SU-DHL-6 (cell line): ENCODE results near the gene ATXN2L.

Experiments
- H2AFZ ChIP-seq: fragments of 200-600 bp; sonication (generic); 2 replicates; pipeline ENCODE4 v1.6.1; 2014; ENCODE audit warnings: low read depth, mild to moderate bottlenecking, moderate library complexity, mixed read lengths, antibody characterized with exemption, low read length; ENCODE audit not compliant: severe bottlenecking
- H3F3A ChIP-seq: fragments of 200-600 bp; shearing (Covaris generic); 2 replicates; pipeline ENCODE4 v1.6.0; 2016; ENCODE audit warnings: antibody characterized with exemption, mild to moderate bottlenecking; ENCODE audit not compliant: insufficient read depth
- H3K27ac ChIP-seq: fragments of 200-600 bp; sonication (generic); 2 replicates; pipeline ENCODE4 v1.5.1; 2016; ENCODE audit warnings: low read depth, mild to moderate bottlenecking, low read length, moderate library complexity, mixed read lengths
- H3K27me3 ChIP-seq: fragments of 200-600 bp; sonication (generic), shearing (Covaris generic); 2 replicates; pipeline ENCODE4 v1.6.0; 2014; ENCODE audit warnings: mild to moderate bottlenecking, low read length
- H3K36me3 ChIP-seq: fragments of 200-600 bp; sonication (generic); 2 replicates; pipeline ENCODE4 v1.6.1; 2014; ENCODE audit warnings: mild to moderate bottlenecking, low read length, mixed read lengths
- H3K4me2 ChIP-seq: fragments of 300-600, 200-600 bp; shearing (Covaris generic), sonication (generic); 2 replicates; pipeline ENCODE4 v1.6.0; 2014; ENCODE audit warnings: low read length, low read depth, mild to moderate bottlenecking; ENCODE audit not compliant: poor library complexity, severe bottlenecking
- H3K4me3 ChIP-seq: fragments of 200-600 bp; sonication (generic); 2 replicates; pipeline ENCODE4 v1.5.1; 2014; ENCODE audit warnings: antibody characterized with exemption, low read length, mild to moderate bottlenecking, mixed read lengths; ENCODE audit not compliant: insufficient read depth, poor library complexity, severe bottlenecking
- H3K79me2 ChIP-seq: fragments of 200-600 bp; sonication (generic); 2 replicates; pipeline ENCODE4 v1.6.1; 2014; ENCODE audit warnings: mild to moderate bottlenecking, low read length, moderate library complexity; ENCODE audit not compliant: insufficient read depth
- H3K9ac ChIP-seq: fragments of 200-600 bp; sonication (generic); 2 replicates; pipeline ENCODE4 v1.7.0; 2014; ENCODE audit warnings: mild to moderate bottlenecking, low read length
- H3K9me2 ChIP-seq: fragments of 200-600 bp; sonication (generic); replicated peaks from 2 replicates; pipeline ENCODE4 v1.6.1; 2014; ENCODE audit warnings: low read length; ENCODE audit not compliant: insufficient read depth
- H3K9me3 ChIP-seq: fragments of 200-600 bp; sonication (generic); 2 replicates; pipeline ENCODE4 v1.6.1; 2014; ENCODE audit warnings: low read length, mixed read lengths; ENCODE audit not compliant: insufficient read depth
- H4K20me1 ChIP-seq: fragments of 200-600 bp; sonication (generic); 2 replicates; pipeline ENCODE4 v1.6.1; 2014; ENCODE audit warnings: low read depth, mild to moderate bottlenecking, antibody characterized with exemption, low read length, moderate library complexity, mixed read lengths
- EZH2phosphoT487 ChIP-seq: fragments of 200-600 bp; sonication (generic), shearing (Covaris generic); conservative IDR thresholded peaks from 2 replicates; pipeline ENCODE4 v1.6.1; 2018; ENCODE audit warnings: mild to moderate bottlenecking, antibody characterized with exemption, low read length, moderate library complexity, mixed read lengths
- TF ChIP-seq, protein P1 (sequence below): fragments of 200-600 bp; sonication (generic); IDR thresholded peaks from one replicate; pipeline ENCODE4 v1.5.1; 2017; ENCODE audit warnings: antibody characterized with exemption, mild to moderate bottlenecking, low read length, moderate library complexity; ENCODE audit not compliant: insufficient read depth, poor library complexity, severe bottlenecking

ATXN2L gene

DNA sequence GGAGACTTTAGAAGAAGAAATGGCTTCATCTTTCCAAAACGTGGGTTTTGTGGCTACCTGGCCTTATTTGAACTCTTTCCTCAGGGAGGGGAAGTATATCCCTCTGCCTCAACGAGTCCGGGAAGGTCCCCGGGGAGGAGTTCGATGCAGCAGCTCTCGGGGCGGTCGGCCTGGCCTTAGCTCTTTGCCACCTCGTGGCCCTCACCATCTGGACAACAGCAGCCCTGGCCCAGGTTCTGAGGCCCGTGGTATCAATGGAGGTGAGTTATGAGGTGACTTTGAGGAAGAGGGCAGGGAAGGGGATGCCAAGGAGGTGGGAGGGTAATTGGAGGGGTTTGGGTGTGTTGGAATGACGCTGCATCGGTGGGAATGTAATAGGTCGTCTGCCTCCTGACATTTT is 7.7 kb downstream of the ATXN2L start:
- TF ChIP-seq, protein P1, sequence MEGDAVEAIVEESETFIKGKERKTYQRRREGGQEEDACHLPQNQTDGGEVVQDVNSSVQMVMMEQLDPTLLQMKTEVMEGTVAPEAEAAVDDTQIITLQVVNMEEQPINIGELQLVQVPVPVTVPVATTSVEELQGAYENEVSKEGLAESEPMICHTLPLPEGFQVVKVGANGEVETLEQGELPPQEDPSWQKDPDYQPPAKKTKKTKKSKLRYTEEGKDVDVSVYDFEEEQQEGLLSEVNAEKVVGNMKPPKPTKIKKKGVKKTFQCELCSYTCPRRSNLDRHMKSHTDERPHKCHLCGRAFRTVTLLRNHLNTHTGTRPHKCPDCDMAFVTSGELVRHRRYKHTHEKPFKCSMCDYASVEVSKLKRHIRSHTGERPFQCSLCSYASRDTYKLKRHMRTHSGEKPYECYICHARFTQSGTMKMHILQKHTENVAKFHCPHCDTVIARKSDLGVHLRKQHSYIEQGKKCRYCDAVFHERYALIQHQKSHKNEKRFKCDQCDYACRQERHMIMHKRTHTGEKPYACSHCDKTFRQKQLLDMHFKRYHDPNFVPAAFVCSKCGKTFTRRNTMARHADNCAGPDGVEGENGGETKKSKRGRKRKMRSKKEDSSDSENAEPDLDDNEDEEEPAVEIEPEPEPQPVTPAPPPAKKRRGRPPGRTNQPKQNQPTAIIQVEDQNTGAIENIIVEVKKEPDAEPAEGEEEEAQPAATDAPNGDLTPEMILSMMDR, result no peak
- peaks cover 40% of the 10 kb centered on the region for H3K79me2 ChIP-seq
- H3K4me2 ChIP-seq, result no peak overlapping the region
- H3K9me3 ChIP-seq, result no peaks in the 10 kb centered on the region
- H3K9me2 ChIP-seq, result no peaks in the 10 kb centered on the region
- H3K27ac ChIP-seq, result no peak overlapping the region
- no peak overlapping the region for H3K9ac ChIP-seq
- H3K36me3 ChIP-seq, result peaks cover 67% of the 10 kb centered on the region
- no peaks in the 10 kb centered on the region for H3K27me3 ChIP-seq
- 0 out of 2 replicates have a peak, but pooled peaks cover 5% of the 10 kb centered on the region for H3F3A ChIP-seq
- H2AFZ ChIP-seq, result no peak overlapping the region
- H4K20me1 ChIP-seq, result peaks cover 14% of the 10 kb centered on the region; the same call in 1 of the 2 replicates
- no peak overlapping the region for H3K4me3 ChIP-seq

DNA sequence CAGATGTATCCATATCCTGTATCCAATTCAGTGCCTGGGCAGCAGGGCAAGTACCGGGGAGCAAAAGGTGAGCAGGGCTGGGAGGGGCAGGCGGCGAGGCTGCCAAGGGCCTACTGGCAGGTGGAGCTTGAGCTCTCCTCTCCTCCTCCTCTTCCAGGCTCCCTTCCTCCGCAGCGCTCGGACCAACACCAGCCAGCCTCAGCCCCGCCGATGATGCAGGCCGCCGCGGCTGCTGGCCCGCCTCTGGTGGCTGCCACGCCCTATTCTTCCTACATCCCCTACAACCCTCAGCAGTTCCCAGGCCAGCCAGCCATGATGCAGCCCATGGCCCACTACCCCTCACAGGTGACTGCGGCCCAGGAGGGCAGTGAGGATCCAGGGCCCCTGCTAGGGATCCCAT is 11.6 kb downstream of the ATXN2L start:
- no peak overlapping the region for H3K4me2 ChIP-seq
- H3K9ac ChIP-seq, result no peak overlapping the region
- no peak overlapping the region for H3K27ac ChIP-seq
- H3K4me3 ChIP-seq, result no peak overlapping the region
- H3K27me3 ChIP-seq, result no peaks in the 10 kb centered on the region
- H2AFZ ChIP-seq, result no peak overlapping the region
- H4K20me1 ChIP-seq, result no peaks in the 10 kb centered on the region; the same call in 1 of the 2 replicates
- H3K79me2 ChIP-seq, result peaks cover 8% of the 10 kb centered on the region
- peaks cover 44% of the 10 kb centered on the region for H3K36me3 ChIP-seq
- H3K9me3 ChIP-seq, result no peaks in the 10 kb centered on the region
- TF ChIP-seq EZH2phosphoT487, result no peak
- TF ChIP-seq, protein P1, result no peak
- peaks cover 21% of the 10 kb centered on the region for H3F3A ChIP-seq
- H3K9me2 ChIP-seq, result no peaks in the 10 kb centered on the region

GRCh38 chr16:28834873-28835863 is 12.4 kb downstream of the ATXN2L start:
- no peaks in the 10 kb centered on the region for H3K9me2 ChIP-seq
- H3K9me3 ChIP-seq, result no peaks in the 10 kb centered on the region
- H3K27me3 ChIP-seq, result no peaks in the 10 kb centered on the region
- peaks cover 29% of the 10 kb centered on the region for H3F3A ChIP-seq
- no peak overlapping the region for H2AFZ ChIP-seq
- H3K4me3 ChIP-seq, result no peak overlapping the region
- H4K20me1 ChIP-seq, result no peaks in the 10 kb centered on the region
- H3K4me2 ChIP-seq, result no peak overlapping the region
- H3K27ac ChIP-seq, result no peak overlapping the region
- no peaks in the 10 kb centered on the region; the same call in 1 of the 2 replicates for H3K79me2 ChIP-seq
- H3K9ac ChIP-seq, result no peak overlapping the region
- TF ChIP-seq EZH2phosphoT487, result no peak
- TF ChIP-seq, protein P1, result no peak
- H3K36me3 ChIP-seq, result peaks cover 36% of the 10 kb centered on the region; the same call in 1 of the 2 replicates
